OCI-LY1 (cell line): ENCODE data around the gene NTSR1.

Experiments
- H2AFZ ChIP-seq: fragments of 200-600 bp; sonication (generic), shearing (Covaris generic); 2 replicates; pipeline ENCODE4 v1.6.0; 2014; ENCODE audit warnings: antibody characterized with exemption, mild to moderate bottlenecking, low read length
- H3F3A ChIP-seq: fragments of 200-600 bp; sonication (generic), shearing (Covaris generic); 2 replicates; pipeline ENCODE4 v1.6.0; 2014; ENCODE audit warnings: mild to moderate bottlenecking, antibody characterized with exemption, low read length, moderate library complexity; ENCODE audit not compliant: insufficient read depth
- H3K27ac ChIP-seq: fragments of 200-600 bp; sonication (generic); 2 replicates; pipeline ENCODE4 v1.5.1; 2014; ENCODE audit warnings: low read length, mixed run types, mild to moderate bottlenecking, low read depth; ENCODE audit not compliant: poor library complexity, severe bottlenecking
- H3K27me3 ChIP-seq: fragments of 200-600 bp; sonication (generic); 2 replicates; pipeline ENCODE4 v1.6.0; 2014; ENCODE audit warnings: antibody characterized with exemption, mild to moderate bottlenecking, low read length, moderate library complexity; ENCODE audit not compliant: insufficient read depth
- H3K36me3 ChIP-seq: fragments of 200-600 bp; sonication (generic); 2 replicates; pipeline ENCODE4 v1.6.1; 2014; ENCODE audit warnings: mild to moderate bottlenecking, antibody characterized with exemption, low read length, moderate library complexity, mixed read lengths; ENCODE audit not compliant: insufficient read depth
- H3K4me1 ChIP-seq: fragments of 200-600 bp; sonication (generic); 2 replicates; pipeline ENCODE4 v1.5.1; 2014; ENCODE audit warnings: mild to moderate bottlenecking, low read length, moderate library complexity; ENCODE audit not compliant: insufficient read depth, severe bottlenecking
- H3K4me2 ChIP-seq: fragments of 200-600 bp; sonication (generic), shearing (Covaris generic); 2 replicates; pipeline ENCODE4 v1.6.1; 2014; ENCODE audit warnings: low read length
- H3K4me3 ChIP-seq: fragments of 200-600 bp; sonication (generic); 2 replicates; pipeline ENCODE4 v1.5.1; 2014; ENCODE audit warnings: low read length, low read depth, mild to moderate bottlenecking, mixed read lengths; ENCODE audit not compliant: poor library complexity, severe bottlenecking
- H3K79me2 ChIP-seq: fragments of 200-600 bp; shearing (Covaris generic); 2 replicates; pipeline ENCODE4 v1.6.1; 2016; ENCODE audit warnings: mixed run types, low read length, mixed read lengths; ENCODE audit not compliant: insufficient read depth
- H3K9ac ChIP-seq: fragments of 200-600 bp; sonication (generic), shearing (Covaris generic); 2 replicates; pipeline ENCODE4 v1.6.1; 2014; ENCODE audit warnings: mild to moderate bottlenecking, low read length, mixed read lengths
- H3K9me2 ChIP-seq: fragments of 200-600 bp; sonication (generic), shearing (Covaris generic); 2 replicates; pipeline ENCODE4 v1.6.1; 2014; ENCODE audit warnings: low read depth, mild to moderate bottlenecking, low read length, mixed read lengths
- H3K9me3 ChIP-seq: fragments of 200-600 bp; shearing (Covaris generic); 2 replicates; pipeline ENCODE4 v1.6.1; 2014; ENCODE audit warnings: low read length, mixed read lengths
- H4K20me1 ChIP-seq: fragments of 200-600 bp; sonication (generic), shearing (Covaris generic); 2 replicates; pipeline ENCODE4 v1.6.0; 2016; ENCODE audit warnings: mild to moderate bottlenecking, low read length; ENCODE audit not compliant: insufficient read depth
- CTCF ChIP-seq: fragments of 200-600 bp; sonication (generic), shearing (Covaris generic); IDR thresholded peaks from 2 replicates; pipeline ENCODE4 v1.5.1; 2017; ENCODE audit warnings: mild to moderate bottlenecking, antibody characterized with exemption, low read length, moderate library complexity, mixed read lengths
- EZH2 ChIP-seq: fragments of 200-600 bp; sonication (generic), shearing (Covaris generic); IDR thresholded peaks from 2 replicates; pipeline ENCODE4 v1.8.0; 2017; ENCODE audit warnings: borderline replicate concordance, mixed run types, mild to moderate bottlenecking, antibody characterized with exemption, low read length, moderate library complexity, mixed read lengths

The NTSR1 gene

GRCh38 chr20:62715201-62715600, 6.6 kb downstream of the NTSR1 start:
- Histone ChIP-seq H3K27ac (no peak overlapping the region), H3K4me1 (peaks cover 4% of the 10 kb centered on the region), H4K20me1 (no peaks in the 10 kb centered on the region), H3K4me2 (no peak overlapping the region), H2AFZ (no peak overlapping the region), H3K79me2 (no peaks in the 10 kb centered on the region), H3K36me3 (no peaks in the 10 kb centered on the region), H3K27me3 (peaks cover 7% of the 10 kb centered on the region; the same call in 1 of the 2 replicates), H3K4me3 (no peak overlapping the region), H3K9ac (no peak overlapping the region), H3K9me2 (no peaks in the 10 kb centered on the region), H3F3A (no peaks in the 10 kb centered on the region), H3K9me3 (no peaks in the 10 kb centered on the region)
- TF ChIP-seq CTCF = no peak
- no peak for TF ChIP-seq EZH2

- H3K4me3 ChIP-seq = no peak overlapping the region
- no peaks in the 10 kb centered on the region for H4K20me1 ChIP-seq
- H3K4me2 ChIP-seq = no peak overlapping the region
- H3K36me3 ChIP-seq = peaks cover 3% of the 10 kb centered on the region; the same call in 1 of the 2 replicates
- no peaks in the 10 kb centered on the region for H3K9me2 ChIP-seq
- peaks cover 4% of the 10 kb centered on the region for H3K4me1 ChIP-seq
- no peak for TF ChIP-seq CTCF
- TF ChIP-seq EZH2 = no peak
- H3K27ac ChIP-seq = no peak overlapping the region
- no peak overlapping the region for H3K9ac ChIP-seq
- no peak overlapping the region for H2AFZ ChIP-seq
- H3F3A ChIP-seq = no peaks in the 10 kb centered on the region
- peaks cover 9% of the 10 kb centered on the region for H3K9me3 ChIP-seq
- H3K27me3 ChIP-seq = peaks cover 13% of the 10 kb centered on the region; the same call in 1 of the 2 replicates
- H3K79me2 ChIP-seq = no peaks in the 10 kb centered on the region
These were observed 7.7 kb downstream of the NTSR1 start for GRCh38 chr20:62716198-62716940.

GRCh38 chr20:62716941-62717310, 8.3 kb downstream of the NTSR1 start:
- Histone ChIP-seq H3K27ac (no peak overlapping the region), H3K27me3 (peaks cover 18% of the 10 kb centered on the region; the same call in 1 of the 2 replicates), H3K9me2 (no peaks in the 10 kb centered on the region), H3K9me3 (peaks cover 15% of the 10 kb centered on the region), H2AFZ (no peak overlapping the region), H3K4me3 (no peak overlapping the region), H3K36me3 (peaks cover 7% of the 10 kb centered on the region; the same call in 1 of the 2 replicates), H3K9ac (no peak overlapping the region), H3K79me2 (no peaks in the 10 kb centered on the region), H3F3A (no peaks in the 10 kb centered on the region), H3K4me2 (no peak overlapping the region), H3K4me1 (peaks cover 4% of the 10 kb centered on the region), H4K20me1 (no peaks in the 10 kb centered on the region)
- TF ChIP-seq CTCF = no peak
- TF ChIP-seq EZH2 = no peak
